ENCODE data around the gene RXYLT1.

Gene RXYLT1

DNA sequence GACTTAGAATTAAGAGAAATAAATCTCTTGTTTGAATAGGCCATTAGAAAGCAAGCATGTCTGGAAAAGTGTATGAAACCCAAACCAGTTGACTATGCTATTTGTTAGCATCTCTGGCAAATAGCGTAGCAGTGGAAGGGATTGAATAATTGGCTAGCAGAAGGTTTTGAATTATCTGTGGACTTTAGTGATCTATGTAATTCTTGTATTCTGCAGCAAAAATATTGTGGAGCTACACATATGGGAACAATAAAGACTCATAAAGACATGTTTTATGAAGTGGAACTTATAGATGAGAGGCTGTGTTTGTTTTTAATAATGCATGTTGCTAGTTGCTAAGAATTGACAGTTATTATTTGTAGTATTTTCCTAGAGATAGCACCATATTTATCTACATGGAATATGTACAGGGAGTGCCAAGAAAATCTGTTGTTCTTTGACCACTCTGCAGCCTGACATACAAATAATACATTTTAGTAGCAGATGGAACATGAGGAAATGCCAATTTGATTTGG lies 69.5 kb downstream of the RXYLT1 start:
- no peak overlapping the region for H3K9ac ChIP-seq
- H2AFZ ChIP-seq (ENCODE audit: low read depth): no peak overlapping the region
- peaks cover 9% of the 10 kb centered on the region for H3K4me1 ChIP-seq (ENCODE audit: low read depth, poor library complexity, severe bottlenecking)
- TF ChIP-seq CTCF (conservative IDR thresholded peaks at IDR 0.05; ENCODE audit: low read depth, low read length): no peak
- no peak overlapping the region for H3K27ac ChIP-seq
- H3K27me3 ChIP-seq (ENCODE audit: insufficient read depth, low read depth): no peaks in the 10 kb centered on the region
- H3K4me3 ChIP-seq (IDR thresholded peaks at IDR 0.05; ENCODE audit: insufficient read depth, low read depth, low read length): no peak overlapping the region
- H3K4me2 ChIP-seq: no peak overlapping the region
- no peaks in the 10 kb centered on the region for H3K79me2 ChIP-seq (ENCODE audit: insufficient read depth, low read depth)
- H4K20me1 ChIP-seq (ENCODE audit: insufficient read depth): no peaks in the 10 kb centered on the region
- H3K36me3 ChIP-seq (ENCODE audit: insufficient read depth): no peaks in the 10 kb centered on the region

DNA sequence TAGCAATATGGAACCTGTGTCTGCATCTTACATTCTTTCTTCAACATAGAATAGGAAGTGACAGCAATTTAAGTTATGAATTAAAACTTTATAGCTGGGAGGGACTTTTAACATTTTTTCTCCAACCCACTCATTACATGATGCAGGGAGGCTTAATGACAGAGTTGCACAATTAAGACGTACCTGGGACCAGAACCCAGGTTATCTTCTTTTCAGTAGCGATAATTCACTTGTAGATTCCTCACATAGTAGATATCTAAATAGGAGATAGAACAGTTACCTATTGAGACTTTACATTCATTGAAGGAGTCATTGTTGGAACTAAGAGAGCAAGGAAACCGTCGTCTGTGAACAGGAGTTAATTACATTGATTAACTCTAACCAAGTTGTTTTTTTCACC lies 69.9 kb downstream of the RXYLT1 start:
- Histone ChIP-seq H3K9ac (no peak overlapping the region), H3K36me3 (ENCODE audit: insufficient read depth) (no peaks in the 10 kb centered on the region), H3K4me2 (no peak overlapping the region), H2AFZ (ENCODE audit: low read depth) (no peak overlapping the region), H3K27me3 (ENCODE audit: insufficient read depth, low read depth) (no peaks in the 10 kb centered on the region), H4K20me1 (ENCODE audit: insufficient read depth) (no peaks in the 10 kb centered on the region), H3K4me3 (IDR thresholded peaks at IDR 0.05; ENCODE audit: insufficient read depth, low read depth, low read length) (no peak overlapping the region), H3K4me1 (ENCODE audit: low read depth, poor library complexity, severe bottlenecking) (peaks cover 9% of the 10 kb centered on the region), H3K27ac (no peak overlapping the region), H3K79me2 (ENCODE audit: insufficient read depth, low read depth) (no peaks in the 10 kb centered on the region)
- no peak for TF ChIP-seq CTCF (conservative IDR thresholded peaks at IDR 0.05; ENCODE audit: low read depth, low read length)

DNA sequence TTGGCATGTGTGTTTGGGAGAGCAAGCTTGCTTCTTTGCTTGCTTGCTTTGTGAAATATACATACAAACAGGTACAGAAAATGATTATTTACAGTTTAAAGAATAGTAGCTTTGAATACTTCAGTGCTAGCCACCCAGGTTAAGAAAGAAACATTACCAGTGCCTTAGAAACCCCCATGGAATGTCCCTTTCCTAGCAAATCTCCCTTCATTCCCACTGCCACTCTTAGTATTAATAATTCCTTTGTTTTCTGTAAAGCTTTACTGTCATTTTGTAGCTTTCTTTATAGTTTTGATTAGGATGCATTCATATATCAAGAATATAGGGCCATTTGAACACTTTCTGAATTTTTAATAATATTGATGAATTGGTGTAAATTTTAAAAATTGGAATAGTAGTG lies 74.3 kb downstream of the RXYLT1 start:
- no peak overlapping the region for H3K27ac ChIP-seq
- no peak overlapping the region for H3K9ac ChIP-seq
- no peak overlapping the region for H2AFZ ChIP-seq (ENCODE audit: low read depth)
- no peaks in the 10 kb centered on the region for H3K36me3 ChIP-seq (ENCODE audit: insufficient read depth)
- no peaks in the 10 kb centered on the region for H3K4me1 ChIP-seq (ENCODE audit: low read depth, poor library complexity, severe bottlenecking)
- no peak overlapping the region for H3K4me2 ChIP-seq
- no peak for TF ChIP-seq CTCF (conservative IDR thresholded peaks at IDR 0.05; ENCODE audit: low read depth, low read length)
- H3K27me3 ChIP-seq (ENCODE audit: insufficient read depth, low read depth): no peaks in the 10 kb centered on the region
- no peaks in the 10 kb centered on the region for H4K20me1 ChIP-seq (ENCODE audit: insufficient read depth)
- H3K79me2 ChIP-seq (ENCODE audit: insufficient read depth, low read depth): no peaks in the 10 kb centered on the region
- H3K4me3 ChIP-seq (IDR thresholded peaks at IDR 0.05; ENCODE audit: insufficient read depth, low read depth, low read length): no peak overlapping the region

DNA sequence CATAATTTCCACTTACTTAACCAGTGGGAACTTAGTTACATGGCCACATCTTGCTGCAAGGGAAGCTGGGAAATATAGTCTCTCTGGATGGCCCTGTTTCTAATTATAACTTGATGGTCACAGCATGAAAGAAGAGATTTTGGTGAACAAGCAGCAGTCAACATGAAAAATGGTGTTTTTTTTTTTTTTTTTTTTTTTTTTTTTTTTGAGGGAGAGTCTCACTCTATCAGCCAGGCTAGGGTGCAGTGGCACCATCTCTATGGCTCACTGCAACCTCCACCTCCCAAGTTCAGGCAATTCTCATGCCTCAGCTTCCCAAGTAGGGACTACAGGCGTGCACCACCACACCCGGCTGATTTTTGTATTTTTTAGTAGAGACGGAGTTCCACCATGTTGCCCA lies 75.6 kb downstream of the RXYLT1 start:
- H2AFZ ChIP-seq (ENCODE audit: low read depth): no peak overlapping the region
- no peak for TF ChIP-seq CTCF (conservative IDR thresholded peaks at IDR 0.05; ENCODE audit: low read depth, low read length)
- no peak overlapping the region for H3K4me3 ChIP-seq (IDR thresholded peaks at IDR 0.05; ENCODE audit: insufficient read depth, low read depth, low read length)
- no peak overlapping the region for H3K27ac ChIP-seq
- H3K79me2 ChIP-seq (ENCODE audit: insufficient read depth, low read depth): no peaks in the 10 kb centered on the region
- no peak overlapping the region for H3K4me2 ChIP-seq
- H3K36me3 ChIP-seq (ENCODE audit: insufficient read depth): no peaks in the 10 kb centered on the region
- H4K20me1 ChIP-seq (ENCODE audit: insufficient read depth): no peaks in the 10 kb centered on the region
- H3K27me3 ChIP-seq (ENCODE audit: insufficient read depth, low read depth): no peaks in the 10 kb centered on the region
- no peak overlapping the region for H3K9ac ChIP-seq
- no peaks in the 10 kb centered on the region for H3K4me1 ChIP-seq (ENCODE audit: low read depth, poor library complexity, severe bottlenecking)

All from KMS-11 (cell line).